GM21515 (cell line): ENCODE data around the gene NECTIN4.

Experiments used
- ATAC-seq: cut with Tn5 transposase; IDR thresholded peaks from one replicate; pipeline ENCODE4 v1.9.1; 2021; ENCODE audit not compliant: unreplicated experiment

The NECTIN4 gene

GRCh38 chr1:161113915-161114314 lies 24.6 kb upstream of the NECTIN4 start:
- ATAC-seq: no peak

DNA sequence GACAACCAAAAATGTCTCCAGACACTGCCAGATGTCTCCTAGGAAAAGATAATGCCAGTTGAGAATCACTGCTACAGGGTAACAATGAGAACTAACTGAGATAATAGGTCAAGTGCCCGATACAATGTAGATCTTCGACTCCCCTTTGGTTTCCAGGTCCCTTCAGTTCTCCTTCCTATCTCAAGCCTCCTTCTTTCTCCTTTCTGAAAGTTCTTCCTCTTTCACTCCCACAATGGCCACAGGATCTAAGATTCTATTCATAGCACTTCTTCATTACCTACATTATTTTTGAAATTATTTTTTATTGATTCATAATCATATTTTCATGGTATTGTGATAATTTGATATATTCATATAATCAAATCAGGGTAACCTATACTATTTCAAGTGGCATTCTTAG lies 22.2 kb upstream of the NECTIN4 start:
- ATAC-seq: no peak

DNA sequence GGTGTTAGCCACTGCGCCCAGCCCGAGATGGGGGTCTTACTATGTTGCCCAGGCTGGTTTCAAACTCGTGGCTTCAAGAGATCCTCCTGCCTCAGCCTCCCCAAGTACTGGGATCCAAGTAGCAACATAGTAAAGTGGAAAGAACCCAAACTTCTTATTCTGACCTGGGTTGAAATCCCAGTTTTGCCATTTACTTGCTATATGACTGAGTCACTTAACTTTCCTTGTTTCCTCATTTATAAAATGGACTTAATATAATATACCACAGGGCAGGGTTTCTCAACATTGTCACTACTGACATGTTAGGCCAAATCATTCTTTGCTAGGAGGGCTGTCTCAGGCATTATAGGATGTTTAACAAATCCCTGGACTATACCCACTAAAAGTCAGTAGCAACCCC lies 21.8 kb upstream of the NECTIN4 start:
- ATAC-seq: no peak

DNA sequence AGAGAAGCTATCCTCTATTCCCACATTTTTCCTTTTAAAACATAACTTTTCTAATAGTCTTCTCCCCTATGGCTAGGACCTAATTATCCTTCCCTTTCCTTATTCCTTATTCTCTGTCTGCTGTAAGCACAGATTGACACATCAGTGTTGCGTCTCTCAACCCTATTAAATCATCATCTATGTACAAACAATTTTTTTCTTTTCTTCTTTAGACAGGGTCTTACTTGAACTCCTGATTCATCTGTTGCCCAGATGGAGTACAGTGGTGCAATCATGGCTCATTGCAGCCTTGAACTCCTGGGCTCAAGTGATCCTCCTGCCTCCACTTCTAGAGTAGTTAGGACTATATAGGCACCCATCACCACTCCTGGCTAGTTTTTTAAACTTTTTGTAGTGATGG lies 17.1 kb upstream of the NECTIN4 start:
- ATAC-seq: no peak

DNA sequence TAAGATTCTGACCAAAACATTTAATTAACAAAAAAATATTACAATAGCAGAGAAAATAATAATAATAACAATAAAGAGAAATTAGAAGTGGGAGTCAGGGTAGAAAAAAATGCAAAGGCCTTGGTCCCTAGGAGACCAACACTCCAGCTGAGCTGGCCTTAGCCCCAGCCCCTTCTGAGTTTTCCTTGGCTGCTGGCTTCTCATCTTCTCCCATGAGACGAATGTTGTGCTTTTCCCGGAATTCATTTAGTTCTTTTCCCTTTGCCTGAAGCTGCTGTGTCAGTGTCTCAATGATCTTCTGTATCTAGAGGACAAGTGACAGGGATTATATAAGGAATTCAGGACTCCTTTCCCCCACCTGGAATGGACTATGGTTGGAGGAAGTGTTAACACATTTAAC lies 11.2 kb upstream of the NECTIN4 start:
- no peak for ATAC-seq

GRCh38 chr1:161099090-161099802 lies 9.9 kb upstream of the NECTIN4 start:
- no peak for ATAC-seq

GRCh38 chr1:161098210-161099068 lies 9.1 kb upstream of the NECTIN4 start, which contains the start of gene KLHDC9:
KLHDC9 (plus strand) TSS chr1:161098361; CDS start chr1:161098536, 175 bp downstream.
- peak; percentile 71 for ATAC-seq

GRCh38 chr1:161096530-161096929 lies 7.2 kb upstream of the NECTIN4 start:
- ATAC-seq: no peak

DNA sequence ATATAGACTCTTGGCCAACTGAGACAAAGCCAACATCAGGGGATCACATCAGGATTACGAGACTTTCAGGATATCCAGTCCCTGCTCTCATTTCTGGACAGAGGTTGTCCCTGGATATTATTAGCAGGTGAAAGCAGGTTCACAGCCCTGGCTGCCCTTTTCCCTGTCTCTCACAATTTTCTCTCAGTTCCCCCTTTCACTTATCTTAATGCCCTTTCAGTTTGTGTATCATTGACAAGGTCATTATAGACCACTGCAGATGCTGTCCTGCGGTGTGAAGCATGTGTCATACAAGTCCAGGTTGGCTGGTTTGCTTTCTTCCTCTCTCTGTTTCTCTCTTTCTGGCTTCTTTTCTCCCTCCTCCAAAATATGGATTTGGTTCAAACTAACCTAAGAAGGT lies 6.7 kb upstream of the NECTIN4 start:
- ATAC-seq: no peak

DNA sequence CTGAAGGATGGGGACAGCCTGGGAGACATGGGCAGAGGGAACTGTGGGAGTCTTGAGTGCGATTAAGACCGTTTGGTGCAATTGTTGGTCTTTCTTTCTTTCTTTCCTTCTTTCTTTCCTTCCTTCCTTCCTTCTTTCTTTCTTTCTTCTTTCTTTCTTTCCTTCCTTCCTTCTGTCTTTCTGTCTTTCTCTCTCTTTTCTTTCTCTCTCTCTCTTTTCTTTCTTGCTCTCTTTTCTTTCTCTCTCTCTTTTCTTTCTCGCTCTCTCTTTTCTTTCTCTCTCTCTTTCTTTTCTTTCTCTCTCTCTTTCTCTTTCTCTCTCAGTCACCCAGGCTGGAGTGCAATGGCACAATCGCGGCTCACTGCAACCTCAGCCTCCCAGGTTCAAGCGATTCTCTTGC lies 5.9 kb upstream of the NECTIN4 start:
- no peak for ATAC-seq

DNA sequence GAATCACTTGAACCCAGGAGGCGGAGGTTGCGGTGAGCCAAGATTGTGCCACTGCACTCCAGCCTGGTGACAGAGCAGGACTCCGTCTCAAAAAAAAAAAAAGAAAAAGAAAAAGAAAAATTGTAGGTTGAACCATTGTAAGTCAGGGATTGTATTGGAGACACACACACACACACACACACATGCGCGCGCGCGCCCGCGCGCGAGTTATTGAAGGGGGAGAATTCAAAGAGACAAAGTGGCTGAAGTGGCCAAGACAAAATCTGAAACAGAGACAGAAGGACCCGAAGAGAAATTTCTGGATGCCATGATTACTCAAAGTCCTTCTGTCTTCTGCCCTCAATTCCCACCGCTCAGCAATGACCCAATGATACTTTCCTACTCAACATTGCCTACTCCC lies 5.1 kb upstream of the NECTIN4 start:
- no peak for ATAC-seq

GRCh38 chr1:161092621-161093028 lies 3.3 kb upstream of the NECTIN4 start:
- no peak for ATAC-seq

- ATAC-seq: no peak
Measured at GRCh38 chr1:161091796-161092507, 2.6 kb upstream of the NECTIN4 start.

- ATAC-seq: no peak
Measured at GRCh38 chr1:161091093-161091492, 1.7 kb upstream of the NECTIN4 start.

DNA sequence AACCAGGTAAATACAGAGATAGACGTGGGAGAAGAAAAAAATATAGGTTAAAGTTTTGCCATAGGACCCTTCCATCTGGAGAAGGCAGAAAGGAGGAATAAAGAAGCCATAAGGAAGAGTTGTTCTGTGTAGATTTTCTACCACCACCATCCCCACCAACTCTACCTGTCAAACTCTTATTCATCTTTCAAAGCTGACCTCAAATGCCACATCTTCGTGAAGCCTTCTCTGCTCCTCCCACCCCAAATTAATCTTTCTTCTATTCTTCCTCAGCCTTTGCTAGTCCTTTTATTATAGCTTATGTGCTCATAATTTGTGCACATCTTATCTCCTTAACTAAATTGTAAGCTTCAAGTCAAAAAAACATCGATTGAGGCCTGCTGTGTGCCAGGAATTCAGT lies 1.3 kb upstream of the NECTIN4 start:
- ATAC-seq: no peak

- no peak for ATAC-seq
Measured at GRCh38 chr1:161089938-161090337, 580 bp upstream of the NECTIN4 start.

DNA sequence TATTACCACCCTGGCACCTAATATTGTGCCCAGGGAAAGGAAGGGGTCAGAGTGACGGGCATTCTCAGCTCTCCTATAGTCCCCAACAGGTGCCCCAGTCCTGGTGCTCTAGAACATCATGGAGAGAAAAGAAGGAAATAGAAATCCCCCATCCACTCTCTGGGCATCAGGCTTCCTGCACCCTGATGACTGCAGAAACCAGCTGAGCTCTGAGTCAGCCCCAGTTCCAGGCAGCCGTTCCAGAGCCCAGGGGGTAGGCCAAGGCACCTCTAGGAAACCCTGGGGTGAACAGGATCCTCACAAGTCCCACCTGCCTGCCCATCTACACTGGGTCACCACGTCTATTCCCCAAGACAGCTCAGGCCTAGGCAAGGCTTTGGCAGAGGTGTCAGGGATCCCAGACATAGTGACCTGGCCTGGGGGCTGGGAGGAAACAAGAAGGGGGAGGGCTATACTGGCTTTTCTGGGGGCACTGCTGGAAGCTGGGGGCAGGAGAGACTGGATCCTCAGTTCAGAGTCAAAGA lies 709 bp downstream of the NECTIN4 start:
- no peak for ATAC-seq

DNA sequence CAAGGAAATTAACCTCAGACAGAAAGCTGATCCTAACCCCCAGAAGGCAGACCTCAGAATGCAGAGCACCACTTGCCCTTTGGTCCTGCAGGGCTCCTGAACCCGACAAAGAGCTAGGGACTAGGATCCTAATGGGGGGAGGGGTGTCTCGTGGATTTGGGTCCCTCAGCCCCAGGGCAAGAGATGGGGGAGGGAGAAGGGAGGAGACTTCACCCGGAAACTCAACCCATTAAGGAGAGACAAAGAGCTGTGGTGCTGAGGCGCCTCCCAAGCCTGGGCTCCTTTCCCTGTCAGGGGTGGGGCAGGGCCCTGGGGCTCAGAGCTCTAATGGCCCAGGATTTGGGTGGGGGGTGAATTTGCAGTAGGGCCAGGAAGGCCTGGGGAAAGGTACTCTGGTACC lies 2.9 kb downstream of the NECTIN4 start:
- no peak for ATAC-seq

GRCh38 chr1:161085165-161085564 lies 4.2 kb downstream of the NECTIN4 start:
- ATAC-seq: no peak

DNA sequence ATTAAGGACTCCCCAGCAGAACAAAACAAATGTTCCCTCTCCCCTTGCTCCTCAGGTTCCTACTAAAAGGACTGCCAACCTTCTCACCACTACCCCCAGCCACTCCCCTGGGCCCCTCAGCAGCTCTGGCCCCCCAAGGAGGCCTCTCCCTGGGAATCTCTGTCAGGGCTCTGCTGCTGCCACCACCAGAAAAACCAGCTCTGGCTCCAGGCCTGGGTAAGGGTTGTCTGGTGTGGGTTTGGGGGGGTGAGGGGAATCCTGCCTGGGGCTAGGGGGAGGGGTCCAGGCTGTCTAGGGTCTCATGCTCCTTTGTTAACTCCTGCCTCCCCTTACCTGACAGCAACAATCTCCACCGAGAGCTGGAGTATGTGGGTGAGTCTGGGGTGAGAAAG lies 4.8 kb downstream of the NECTIN4 start:
- no peak for ATAC-seq
